ENCODE results near the gene NRXN2.

Gene NRXN2

DNA sequence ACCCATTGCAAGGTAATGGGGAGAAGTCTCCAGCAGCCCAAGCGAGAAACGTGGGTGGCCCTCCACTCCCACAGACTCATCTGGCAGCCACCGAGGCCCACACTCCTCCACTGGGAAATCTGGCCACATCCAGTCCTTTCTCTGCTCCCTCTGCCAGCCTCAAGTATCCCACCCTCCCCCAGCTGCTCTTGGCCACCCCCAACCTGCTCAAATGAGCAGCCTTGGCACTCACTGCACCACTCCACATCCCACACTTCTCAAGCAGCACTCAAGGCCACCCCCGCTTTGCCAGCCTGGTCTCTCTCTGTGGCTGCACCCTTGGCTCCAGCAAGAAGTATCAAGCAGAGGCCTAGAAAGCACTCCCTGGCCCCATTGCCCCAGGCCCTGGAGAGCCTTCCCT, 103.8 kb downstream of the NRXN2 start:
- no peak for TF ChIP-seq GATA2 (IDR thresholded peaks at IDR 0.05; ENCODE audit: low read depth, low read length)

DNA sequence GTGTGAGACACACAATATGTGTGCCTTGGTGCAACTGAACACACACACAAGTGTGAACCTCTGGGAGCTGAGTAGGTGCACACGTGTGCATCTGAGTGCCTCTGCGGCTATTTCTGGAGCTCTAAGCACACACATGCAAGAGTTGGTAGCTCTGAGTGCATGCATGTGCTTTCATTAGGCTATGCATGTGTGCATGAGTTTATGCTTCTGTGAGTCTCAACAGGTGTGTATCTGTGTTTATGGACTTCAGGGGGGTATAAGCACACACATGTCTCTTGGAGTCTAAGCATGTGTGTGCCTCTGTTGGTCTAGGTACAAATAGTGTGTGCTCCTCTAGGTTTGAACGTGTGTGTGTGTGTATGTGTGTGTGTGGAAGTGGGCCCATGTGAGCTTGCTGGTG, 106.2 kb downstream of the NRXN2 start:
- no peak for TF ChIP-seq GATA2 (IDR thresholded peaks at IDR 0.05; ENCODE audit: low read depth, low read length)
- TF ChIP-seq GATA3 (IDR thresholded peaks at IDR 0.05; ENCODE audit: low read depth, low read length), result no peak

- TF ChIP-seq GATA2 (IDR thresholded peaks at IDR 0.05; ENCODE audit: low read depth, low read length) (no peak), GATA3 (IDR thresholded peaks at IDR 0.05; ENCODE audit: low read depth, low read length) (no peak)
These were observed 108.1 kb downstream of the NRXN2 start for GRCh38 chr11:64614917-64615316.

DNA sequence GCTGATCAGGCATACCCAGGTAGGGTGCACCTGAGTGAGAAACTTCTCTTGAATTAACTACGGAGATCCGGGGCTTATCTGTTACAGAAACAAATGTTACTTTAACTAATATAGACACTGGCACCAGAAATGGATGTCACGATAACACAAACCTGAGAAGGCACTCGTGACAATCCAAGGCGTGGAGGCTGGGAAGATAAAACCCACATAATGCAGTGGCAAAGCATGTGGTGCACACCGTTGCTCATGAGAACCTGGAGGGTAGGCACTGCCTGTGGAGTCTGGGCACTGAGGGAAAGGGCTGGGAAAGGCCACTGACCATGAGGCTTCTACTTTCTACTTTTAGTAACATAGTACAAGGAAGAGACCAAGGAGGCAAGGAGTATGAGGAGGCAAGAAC, 109.3 kb downstream of the NRXN2 start:
- TF ChIP-seq GATA3 (IDR thresholded peaks at IDR 0.05; ENCODE audit: low read depth, low read length) (no peak), GATA2 (IDR thresholded peaks at IDR 0.05; ENCODE audit: low read depth, low read length) (no peak)

- TF ChIP-seq GATA2 (IDR thresholded peaks at IDR 0.05; ENCODE audit: low read depth, low read length) (no peak), GATA3 (IDR thresholded peaks at IDR 0.05; ENCODE audit: low read depth, low read length) (no peak)
These were observed 110.9 kb downstream of the NRXN2 start for GRCh38 chr11:64611869-64612646.

- TF ChIP-seq GATA3 (IDR thresholded peaks at IDR 0.05; ENCODE audit: low read depth, low read length), result no peak
These were observed 111.8 kb downstream of the NRXN2 start for GRCh38 chr11:64611176-64611575.

DNA sequence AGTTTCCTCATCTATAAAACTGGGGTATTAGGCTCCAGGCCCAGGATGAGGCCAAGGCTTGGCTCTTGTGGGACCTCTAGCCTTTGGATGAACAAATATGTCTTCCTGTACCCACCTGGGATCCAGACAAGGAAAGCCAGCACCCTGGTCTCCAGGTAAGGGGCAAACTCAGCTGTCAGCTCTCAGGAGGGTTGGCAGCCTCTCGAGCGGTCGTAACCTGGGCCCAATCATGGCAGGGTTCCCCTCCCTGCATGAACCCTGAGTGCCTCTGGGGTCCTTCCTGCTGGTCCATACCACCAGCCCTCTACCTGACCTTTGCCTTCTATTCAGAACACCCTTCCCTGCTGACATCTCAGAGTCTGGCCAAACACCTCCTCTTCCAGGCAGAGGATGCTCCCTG, 112.4 kb downstream of the NRXN2 start:
- no peak for TF ChIP-seq GATA3 (IDR thresholded peaks at IDR 0.05; ENCODE audit: low read depth, low read length)
- TF ChIP-seq GATA2 (IDR thresholded peaks at IDR 0.05; ENCODE audit: low read depth, low read length), result no peak

DNA sequence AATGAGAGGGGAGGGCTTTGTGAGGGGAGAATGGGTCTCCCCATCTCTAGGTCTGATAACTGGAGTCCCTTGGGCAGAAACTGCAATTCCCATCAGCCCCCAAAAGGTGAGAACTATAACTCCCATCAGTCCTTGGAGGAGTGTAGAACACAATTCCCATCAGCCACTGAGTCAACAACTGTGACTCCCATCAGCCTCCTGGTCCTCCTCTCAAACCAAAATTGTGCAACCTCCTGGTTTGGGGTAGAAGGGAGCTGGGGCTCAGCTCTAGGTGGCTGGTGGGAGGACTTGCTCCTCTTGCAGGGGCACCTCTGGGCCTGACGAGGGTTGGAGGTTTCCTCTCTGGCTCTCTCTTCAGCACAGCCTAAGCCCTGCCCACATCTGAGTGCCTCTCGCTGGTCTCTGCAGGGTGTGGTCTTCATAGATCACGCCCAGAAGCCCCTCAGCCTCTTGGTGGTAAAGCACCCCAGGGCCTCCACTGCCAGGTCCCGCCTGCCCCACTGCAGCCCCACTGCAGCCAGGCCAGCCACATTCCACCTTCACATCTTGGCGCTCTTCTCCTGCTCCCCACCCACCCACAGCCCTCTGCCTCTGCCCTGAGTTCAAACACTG, 113.5 kb downstream of the NRXN2 start:
- no peak for TF ChIP-seq GATA3 (IDR thresholded peaks at IDR 0.05; ENCODE audit: low read depth, low read length)
- no peak for TF ChIP-seq GATA2 (IDR thresholded peaks at IDR 0.05; ENCODE audit: low read depth, low read length)

- TF ChIP-seq GATA2 (IDR thresholded peaks at IDR 0.05; ENCODE audit: low read depth, low read length) (no peak), GATA3 (IDR thresholded peaks at IDR 0.05; ENCODE audit: low read depth, low read length) (no peak)
These were observed 114.4 kb downstream of the NRXN2 start for GRCh38 chr11:64608636-64609035.

DNA sequence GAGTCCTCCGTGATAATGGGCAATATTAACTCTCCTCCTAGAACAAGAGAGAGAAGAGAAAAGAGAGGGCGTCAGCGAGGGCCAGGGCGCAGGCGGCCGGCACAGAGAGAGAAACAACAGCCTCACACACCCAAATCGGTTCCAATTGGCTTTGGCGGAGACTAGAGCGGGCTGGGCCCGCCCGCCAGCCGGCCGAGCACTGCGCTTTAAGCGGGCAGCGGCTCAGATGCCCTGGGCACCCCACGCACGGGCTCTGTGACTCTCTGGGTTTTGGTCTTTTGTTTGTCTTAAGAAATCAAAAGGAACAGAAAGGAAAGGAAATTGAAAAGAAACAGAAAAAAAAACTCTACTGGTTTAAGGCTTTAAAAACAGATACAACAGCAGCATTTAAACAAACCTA, 115.0 kb downstream of the NRXN2 start:
- no peak for TF ChIP-seq GATA3 (IDR thresholded peaks at IDR 0.05; ENCODE audit: low read depth, low read length)
- no peak for TF ChIP-seq GATA2 (IDR thresholded peaks at IDR 0.05; ENCODE audit: low read depth, low read length)

DNA sequence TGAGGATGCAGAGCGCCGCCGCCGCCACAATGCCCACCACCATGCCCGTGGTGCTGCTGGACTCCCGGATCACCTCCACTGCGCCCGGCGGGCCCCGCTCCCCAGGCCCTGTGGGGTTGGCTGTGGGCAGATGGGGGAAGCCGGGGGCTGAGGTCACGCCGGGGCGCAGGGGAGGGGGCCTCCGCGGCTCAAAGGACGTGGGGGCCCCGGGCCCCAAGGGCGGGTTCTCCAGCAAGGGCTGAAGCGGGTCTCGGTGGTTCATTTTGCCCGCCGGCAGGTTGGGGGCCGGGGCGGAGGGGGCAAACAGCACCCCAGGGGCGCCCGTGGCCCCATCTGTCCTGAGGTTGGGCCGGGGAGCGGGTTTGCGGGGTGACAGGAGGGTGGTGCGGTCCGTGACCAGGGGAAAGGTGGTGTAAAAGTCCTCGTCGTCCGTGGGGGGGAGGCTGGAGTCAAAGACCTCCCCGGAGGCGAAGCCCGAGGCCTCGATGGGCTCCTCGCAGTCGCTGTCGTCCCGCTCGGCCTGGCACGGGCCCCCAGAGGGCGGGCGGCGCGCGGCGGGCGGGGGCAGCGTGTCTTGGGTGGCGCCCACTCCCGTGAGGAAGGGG, 115.5 kb downstream of the NRXN2 start:
- TF ChIP-seq GATA2 (IDR thresholded peaks at IDR 0.05; ENCODE audit: low read depth, low read length) (no peak), GATA3 (IDR thresholded peaks at IDR 0.05; ENCODE audit: low read depth, low read length) (no peak)

- TF ChIP-seq GATA2 (IDR thresholded peaks at IDR 0.05; ENCODE audit: low read depth, low read length) (no peak), GATA3 (IDR thresholded peaks at IDR 0.05; ENCODE audit: low read depth, low read length) (no peak)
These were observed 116.1 kb downstream of the NRXN2 start for GRCh38 chr11:64606796-64607380.

- TF ChIP-seq GATA3 (IDR thresholded peaks at IDR 0.05; ENCODE audit: low read depth, low read length) (no peak), GATA2 (IDR thresholded peaks at IDR 0.05; ENCODE audit: low read depth, low read length) (no peak)
These were observed 117.1 kb downstream of the NRXN2 start for GRCh38 chr11:64605656-64606585.

- TF ChIP-seq GATA2 (IDR thresholded peaks at IDR 0.05; ENCODE audit: low read depth, low read length), result no peak
- TF ChIP-seq GATA3 (IDR thresholded peaks at IDR 0.05; ENCODE audit: low read depth, low read length), result no peak
These were observed 117.8 kb downstream of the NRXN2 start for GRCh38 chr11:64605244-64605560.
